Mesendoderm (in vitro differentiated cells): ENCODE results near the gene KLK14.

Experiments used
- DNase-seq: peaks from one replicate; pipeline ENCODE4 v3.0.0; 2013
- H2AK5ac ChIP-seq: 2 replicates; pipeline ENCODE4 v1.6.1; 2013; ENCODE audit warnings: low read length, inconsistent platforms
- H2BK120ac ChIP-seq: 2 replicates; pipeline ENCODE4 v1.6.1; 2013; ENCODE audit warnings: low read depth, mild to moderate bottlenecking, low read length, moderate library complexity, mixed read lengths
- H2BK15ac ChIP-seq: replicated peaks from 2 replicates; pipeline ENCODE4 v1.6.1; 2013; ENCODE audit warnings: low read depth, mild to moderate bottlenecking, moderate library complexity
- H2BK5ac ChIP-seq: 2 replicates; pipeline ENCODE4 v1.6.1; 2013; ENCODE audit warnings: low read length, inconsistent platforms
- H3K18ac ChIP-seq: 2 replicates; pipeline ENCODE4 v1.6.1; 2013; ENCODE audit warnings: mild to moderate bottlenecking, low read length, mixed read lengths
- H3K23ac ChIP-seq: one replicate; pipeline ENCODE4 v1.6.1; 2013; ENCODE audit warnings: low read length
- H3K27ac ChIP-seq: 2 replicates; pipeline ENCODE4 v1.5.1; 2013; ENCODE audit warnings: low read depth, mild to moderate bottlenecking, inconsistent platforms, low read length, moderate library complexity
- H3K27me3 ChIP-seq: 2 replicates; pipeline ENCODE4 v1.6.1; 2013; ENCODE audit warnings: low read length, control low read depth, mild to moderate bottlenecking, inconsistent platforms; ENCODE audit not compliant: insufficient read depth, poor library complexity
- H3K36me3 ChIP-seq: 2 replicates; pipeline ENCODE4 v1.6.1; 2013; ENCODE audit warnings: low read length, inconsistent platforms; ENCODE audit not compliant: control insufficient read depth, insufficient read depth
- H3K4ac ChIP-seq: one replicate; pipeline ENCODE4 v1.6.1; 2013; ENCODE audit warnings: low read depth, mild to moderate bottlenecking, low read length, moderate library complexity
- H3K4me1 ChIP-seq: 2 replicates; pipeline ENCODE4 v1.6.1; 2013; ENCODE audit warnings: low read depth, low read length, inconsistent platforms; ENCODE audit not compliant: control insufficient read depth
- H3K4me2 ChIP-seq: 2 replicates; pipeline ENCODE4 v1.6.1; 2013; ENCODE audit warnings: low read length
- H3K4me3 ChIP-seq: 2 replicates; pipeline ENCODE4 v1.5.1; 2013; ENCODE audit warnings: mild to moderate bottlenecking, low read length
- H3K56ac ChIP-seq: one replicate; pipeline ENCODE4 v1.6.1; 2013; ENCODE audit warnings: low read length
- H3K79me1 ChIP-seq: 2 replicates; pipeline ENCODE4 v1.6.1; 2013; ENCODE audit warnings: low read length, inconsistent platforms
- H3K79me2 ChIP-seq: 2 replicates; pipeline ENCODE4 v1.6.1; 2013; ENCODE audit warnings: mild to moderate bottlenecking, low read length; ENCODE audit not compliant: control insufficient read depth, insufficient read depth
- H3K9ac ChIP-seq: 2 replicates; pipeline ENCODE4 v1.6.1; 2013; ENCODE audit warnings: low read length, inconsistent platforms
- H4K5ac ChIP-seq: one replicate; pipeline ENCODE4 v1.6.1; 2013; ENCODE audit warnings: low read length
- H4K8ac ChIP-seq: one replicate; pipeline ENCODE4 v1.6.1; 2013; ENCODE audit warnings: low read depth, mild to moderate bottlenecking, control low read depth, low read length, moderate library complexity
- WGBS: extraction: QIAGEN DNeasy Blood & Tissue Kit; methylation state at CpG from one replicate; pipeline ENCODE4 v1.1.7; 2013; ENCODE audit warnings: low lambda C conversion rate, missing lambda C conversion rate; ENCODE audit not compliant: insufficient coverage; ENCODE audit errors: extremely low coverage; 5-methylcytosine and 5-hydroxymethylcytosine counted together

KLK14 gene

GRCh38 chr19:51091126-51091525, 8.4 kb upstream of the KLK14 start:
- H3K79me1 ChIP-seq = no peaks in the 10 kb centered on the region
- no peak overlapping the region for H3K4ac ChIP-seq
- H3K79me2 ChIP-seq = no peaks in the 10 kb centered on the region
- no CpG with 5 or more reads among the region's 10 CpGs for WGBS
- no peak overlapping the region for H4K5ac ChIP-seq
- H2BK120ac ChIP-seq = no peak overlapping the region
- no peak overlapping the region for H2AK5ac ChIP-seq
- H3K27ac ChIP-seq = no peak overlapping the region
- no peak for DNase-seq
- H3K23ac ChIP-seq = no peak overlapping the region
- H3K18ac ChIP-seq = no peak overlapping the region
- H3K27me3 ChIP-seq = no peaks in the 10 kb centered on the region
- H4K8ac ChIP-seq = no peak overlapping the region
- H3K4me1 ChIP-seq = no peaks in the 10 kb centered on the region
- no peak overlapping the region for H2BK15ac ChIP-seq
- no peaks in the 10 kb centered on the region for H3K36me3 ChIP-seq
- H3K56ac ChIP-seq = no peak overlapping the region
- H3K4me3 ChIP-seq = no peak overlapping the region
- H3K4me2 ChIP-seq = no peak overlapping the region
- H2BK5ac ChIP-seq = no peak overlapping the region
- no peak overlapping the region for H3K9ac ChIP-seq

GRCh38 chr19:51090471-51090870, 7.8 kb upstream of the KLK14 start:
- H3K4ac ChIP-seq = no peak overlapping the region
- no peak overlapping the region for H3K56ac ChIP-seq
- H3K23ac ChIP-seq = no peak overlapping the region
- no peak overlapping the region for H2BK5ac ChIP-seq
- H2BK120ac ChIP-seq = no peak overlapping the region
- no peak overlapping the region for H3K27ac ChIP-seq
- H4K8ac ChIP-seq = no peak overlapping the region
- H3K27me3 ChIP-seq = no peaks in the 10 kb centered on the region
- WGBS = no CpG with 5 or more reads among the region's 8 CpGs
- no peak overlapping the region for H3K4me3 ChIP-seq
- no peaks in the 10 kb centered on the region for H3K4me1 ChIP-seq
- H4K5ac ChIP-seq = no peak overlapping the region
- no peaks in the 10 kb centered on the region for H3K36me3 ChIP-seq
- H3K18ac ChIP-seq = no peak overlapping the region
- H3K79me2 ChIP-seq = no peaks in the 10 kb centered on the region
- H2AK5ac ChIP-seq = no peak overlapping the region
- no peak overlapping the region for H3K9ac ChIP-seq
- H2BK15ac ChIP-seq = no peak overlapping the region
- H3K79me1 ChIP-seq = no peaks in the 10 kb centered on the region
- no peak for DNase-seq
- H3K4me2 ChIP-seq = no peak overlapping the region

DNA sequence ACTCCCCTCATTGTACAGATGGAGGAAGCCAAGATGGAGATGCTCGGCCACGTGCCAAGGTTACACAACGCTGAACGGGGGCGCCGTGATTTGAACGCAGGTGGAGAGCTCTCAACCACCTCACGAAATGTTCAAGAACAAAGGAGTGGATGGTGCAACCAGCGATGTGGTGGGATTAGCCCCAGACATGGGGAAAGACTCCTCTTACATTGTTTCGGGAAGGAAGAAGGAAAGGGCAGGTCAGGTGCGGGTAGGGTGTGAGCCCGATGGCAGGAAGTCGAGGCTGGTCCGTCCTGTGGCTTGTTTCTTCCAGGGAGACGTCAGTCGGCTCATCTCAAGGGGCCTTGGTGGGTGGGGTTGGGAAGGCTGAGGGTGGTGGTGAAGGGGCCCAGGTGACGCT, 7.1 kb upstream of the KLK14 start:
- no peak overlapping the region for H3K27ac ChIP-seq
- no CpG with 5 or more reads among the region's 17 CpGs for WGBS

GRCh38 chr19:51086153-51086850, 3.6 kb upstream of the KLK14 start:
- H3K79me2 ChIP-seq = no peaks in the 10 kb centered on the region
- no peak overlapping the region for H2AK5ac ChIP-seq
- H3K27ac ChIP-seq = no peak overlapping the region
- no peak overlapping the region for H3K4me3 ChIP-seq
- H4K5ac ChIP-seq = no peak overlapping the region
- H3K56ac ChIP-seq = no peak overlapping the region
- no peak for DNase-seq
- H3K4ac ChIP-seq = no peak overlapping the region
- H3K79me1 ChIP-seq = no peaks in the 10 kb centered on the region
- no peak overlapping the region for H3K4me2 ChIP-seq
- H4K8ac ChIP-seq = no peak overlapping the region
- H2BK120ac ChIP-seq = no peak overlapping the region
- no peak overlapping the region for H3K18ac ChIP-seq
- H3K4me1 ChIP-seq = no peaks in the 10 kb centered on the region
- H2BK15ac ChIP-seq = no peak overlapping the region
- H3K36me3 ChIP-seq = no peaks in the 10 kb centered on the region
- H2BK5ac ChIP-seq = no peak overlapping the region
- no peaks in the 10 kb centered on the region for H3K27me3 ChIP-seq
- H3K9ac ChIP-seq = no peak overlapping the region
- H3K23ac ChIP-seq = no peak overlapping the region
- WGBS = 100% methylated on average over 1 of the region's 18 CpGs

More for the DNA sequence above, 7.1 kb upstream of the KLK14 start:
- Histone ChIP-seq H3K79me2 (no peaks in the 10 kb centered on the region), H3K18ac (no peak overlapping the region), H2BK120ac (no peak overlapping the region), H3K56ac (no peak overlapping the region), H2BK15ac (no peak overlapping the region), H4K5ac (no peak overlapping the region), H3K4ac (no peak overlapping the region), H4K8ac (no peak overlapping the region), H3K9ac (no peak overlapping the region), H3K27me3 (no peaks in the 10 kb centered on the region), H3K36me3 (no peaks in the 10 kb centered on the region), H3K4me2 (no peak overlapping the region), H3K4me1 (no peaks in the 10 kb centered on the region), H3K4me3 (no peak overlapping the region), H2BK5ac (no peak overlapping the region), H2AK5ac (no peak overlapping the region), H3K79me1 (no peaks in the 10 kb centered on the region), H3K23ac (no peak overlapping the region)
- no peak for DNase-seq

GRCh38 chr19:51084505-51084904, 1.8 kb upstream of the KLK14 start:
- Histone ChIP-seq H3K79me1 (no peaks in the 10 kb centered on the region), H3K4me3 (no peak overlapping the region), H2BK15ac (no peak overlapping the region), H3K23ac (no peak overlapping the region), H3K4me2 (no peak overlapping the region), H3K27ac (no peak overlapping the region), H3K4me1 (no peaks in the 10 kb centered on the region), H2BK120ac (no peak overlapping the region), H3K27me3 (no peaks in the 10 kb centered on the region), H3K56ac (no peak overlapping the region), H4K5ac (no peak overlapping the region), H3K18ac (no peak overlapping the region), H2BK5ac (no peak overlapping the region), H3K9ac (no peak overlapping the region), H3K36me3 (no peaks in the 10 kb centered on the region), H4K8ac (no peak overlapping the region), H3K4ac (no peak overlapping the region), H2AK5ac (no peak overlapping the region), H3K79me2 (no peaks in the 10 kb centered on the region)
- no peak for DNase-seq
- no CpG with 5 or more reads among the region's 7 CpGs for WGBS

DNA sequence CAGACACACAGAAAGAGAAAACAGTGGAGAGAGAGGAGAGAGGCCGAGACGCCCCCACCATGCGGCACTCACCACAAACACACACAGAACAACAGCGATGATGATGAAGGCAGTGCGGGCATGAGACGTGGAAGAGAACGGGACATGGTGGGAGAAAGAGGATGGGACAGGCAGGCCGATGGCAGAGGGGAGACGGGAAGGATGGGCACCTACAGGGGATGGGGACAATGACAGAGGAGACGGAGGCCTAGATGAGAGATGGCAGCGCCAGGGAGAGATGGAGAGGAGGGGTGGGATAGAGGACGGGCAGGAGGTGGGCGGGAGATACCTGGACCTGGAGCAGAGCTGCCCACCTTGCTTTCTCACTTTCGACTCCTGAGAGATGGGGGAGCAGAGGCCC, 1.1 kb upstream of the KLK14 start:
- H3K4me2 ChIP-seq = no peak overlapping the region
- H2BK120ac ChIP-seq = no peak overlapping the region
- H3K27ac ChIP-seq = no peak overlapping the region
- H3K36me3 ChIP-seq = no peaks in the 10 kb centered on the region
- no peaks in the 10 kb centered on the region for H3K79me2 ChIP-seq
- H2AK5ac ChIP-seq = no peak overlapping the region
- no peaks in the 10 kb centered on the region for H3K79me1 ChIP-seq
- H3K27me3 ChIP-seq = no peaks in the 10 kb centered on the region
- H3K9ac ChIP-seq = no peak overlapping the region
- no peak overlapping the region for H4K5ac ChIP-seq
- H3K56ac ChIP-seq = no peak overlapping the region
- H2BK15ac ChIP-seq = no peak overlapping the region
- no peak overlapping the region for H2BK5ac ChIP-seq
- H3K18ac ChIP-seq = no peak overlapping the region
- no peak overlapping the region for H3K4me3 ChIP-seq
- no peak for DNase-seq
- H3K4me1 ChIP-seq = no peaks in the 10 kb centered on the region
- no peak overlapping the region for H3K4ac ChIP-seq
- no peak overlapping the region for H4K8ac ChIP-seq
- WGBS = no CpG with 5 or more reads among the region's 14 CpGs
- no peak overlapping the region for H3K23ac ChIP-seq
